ENCODE results near the gene RACGAP1.

DNA sequence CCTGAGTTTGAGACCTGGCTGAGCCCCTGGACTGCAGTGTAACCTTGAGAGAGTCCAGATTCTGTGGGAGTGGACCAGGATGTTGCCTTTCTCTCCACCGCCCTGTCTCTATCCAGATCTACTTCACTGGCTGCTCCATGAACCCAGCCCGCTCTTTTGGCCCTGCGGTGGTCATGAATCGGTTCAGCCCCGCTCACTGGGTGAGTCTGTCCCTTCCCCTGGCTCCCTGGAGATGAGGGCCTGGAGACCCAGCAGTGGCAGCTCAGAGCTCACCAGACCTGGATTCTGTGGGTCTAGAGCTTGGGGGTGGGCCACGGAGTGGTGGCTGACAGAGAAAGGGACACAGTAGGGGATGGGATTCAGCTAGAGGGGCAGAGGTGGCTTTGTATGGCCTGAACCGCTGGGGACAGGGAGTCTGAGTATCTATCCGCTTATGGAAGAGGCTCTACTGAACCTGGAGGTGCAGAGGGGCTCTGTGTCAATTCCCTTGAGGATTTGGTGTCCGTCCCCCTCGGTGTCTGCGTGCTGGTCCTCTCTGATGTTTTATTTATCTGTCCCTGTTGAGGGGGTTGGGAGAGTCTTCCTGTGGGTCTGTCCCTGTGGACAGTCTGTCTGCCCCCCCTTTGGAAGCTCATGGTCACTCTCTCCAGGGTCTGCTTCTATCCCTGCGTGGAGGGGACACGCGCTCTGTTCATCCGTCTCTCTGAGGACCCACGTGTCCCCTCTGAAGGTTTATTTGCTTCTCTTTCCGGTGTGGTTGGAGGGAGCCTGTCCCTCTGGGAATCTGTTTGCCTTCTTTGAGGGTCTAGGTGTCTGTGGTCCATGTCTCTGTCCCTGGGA, 61.1 kb downstream of the RACGAP1 start:
- TF ChIP-seq, protein P1, sequence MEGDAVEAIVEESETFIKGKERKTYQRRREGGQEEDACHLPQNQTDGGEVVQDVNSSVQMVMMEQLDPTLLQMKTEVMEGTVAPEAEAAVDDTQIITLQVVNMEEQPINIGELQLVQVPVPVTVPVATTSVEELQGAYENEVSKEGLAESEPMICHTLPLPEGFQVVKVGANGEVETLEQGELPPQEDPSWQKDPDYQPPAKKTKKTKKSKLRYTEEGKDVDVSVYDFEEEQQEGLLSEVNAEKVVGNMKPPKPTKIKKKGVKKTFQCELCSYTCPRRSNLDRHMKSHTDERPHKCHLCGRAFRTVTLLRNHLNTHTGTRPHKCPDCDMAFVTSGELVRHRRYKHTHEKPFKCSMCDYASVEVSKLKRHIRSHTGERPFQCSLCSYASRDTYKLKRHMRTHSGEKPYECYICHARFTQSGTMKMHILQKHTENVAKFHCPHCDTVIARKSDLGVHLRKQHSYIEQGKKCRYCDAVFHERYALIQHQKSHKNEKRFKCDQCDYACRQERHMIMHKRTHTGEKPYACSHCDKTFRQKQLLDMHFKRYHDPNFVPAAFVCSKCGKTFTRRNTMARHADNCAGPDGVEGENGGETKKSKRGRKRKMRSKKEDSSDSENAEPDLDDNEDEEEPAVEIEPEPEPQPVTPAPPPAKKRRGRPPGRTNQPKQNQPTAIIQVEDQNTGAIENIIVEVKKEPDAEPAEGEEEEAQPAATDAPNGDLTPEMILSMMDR (IDR thresholded peaks at IDR 0.05; ENCODE audit: insufficient read depth, low read depth, low read length) = no peak
- TF ChIP-seq EZH2 (IDR thresholded peaks at IDR 0.05; ENCODE audit: insufficient read depth, low read length) = no peak

Measured in astrocyte (in vitro differentiated cells and primary cell).